Endothelial cell of umbilical vein (primary cell): ENCODE measurements around the gene SSH2. TPM values are rescaled to one million over a fixed set of nuclear protein-coding genes. Genes with fewer than 3 reads are reported as not detected.
A peak's percentile ranks its signal among the peaks of the same experiment; 100 is the strongest.

ENCODE experiments used
- BruUV-seq: library from RNA; stranded (reverse); fragments of 400-500 nt; replicated peaks from 2 replicates; lab custom pipeline; 2021; lab: Mats Ljungman, UMichigan
- CTCF ChIA-PET: fragments of 300-600, 350-600 bp; sonication (Branson Sonifier 250); formaldehyde crosslinking; loops from one replicate; lab custom pipeline; 2021; ENCODE audit warnings: antibody characterized with exemption, inconsistent platforms; lab: Charles Lee
- POLR2A ChIA-PET: fragments of 300-600, 350-600 bp; sonication (Branson Sonifier 250); formaldehyde crosslinking; loops from one replicate; lab custom pipeline; 2021; ENCODE audit warnings: antibody characterized with exemption, inconsistent platforms; lab: Charles Lee
- DNase-seq: peaks from one replicate; pipeline ENCODE4 v3.0.0-alpha.2; 2011; ENCODE audit warnings: low read depth, low spot score
- FAIRE-seq: peaks from 2 replicates; lab custom pipeline; 2011; peaks lifted over from hg19 to GRCh38; lab: Jason Lieb, UNC
- H2AFZ ChIP-seq: 2 replicates; pipeline ENCODE4 v1.6.0; 2012; ENCODE audit warnings: low read depth, low read length, control low read depth, inconsistent platforms
- H3K27ac ChIP-seq: 2 replicates; pipeline ENCODE4 v1.5.1; 2011; ENCODE audit warnings: low read depth, mild to moderate bottlenecking, control low read depth, low read length, moderate library complexity; ENCODE audit not compliant: insufficient read depth
- H3K27me3 ChIP-seq, 2 experiments: 2 replicates each; pipeline versions ENCODE4 v1.6.0 to v1.6.1; 2011; ENCODE audit warnings: low read length in 2 of 2, mixed read lengths in 1 of 2; ENCODE audit not compliant: control insufficient read depth in 2 of 2, insufficient read depth in 2 of 2
- H3K36me3 ChIP-seq, 2 experiments: 2 replicates in 1 of 2; 3 replicates in 1 of 2; pipeline ENCODE4 v1.5.1; 2011; ENCODE audit warnings: low read length in 2 of 2, mild to moderate bottlenecking in 1 of 2, moderate library complexity in 1 of 2; ENCODE audit not compliant: control insufficient read depth in 2 of 2, insufficient read depth in 2 of 2; ENCODE audit errors: extremely low read depth in 1 of 2
- H3K4me1 ChIP-seq: 3 replicates; pipeline ENCODE4 v1.5.1; 2011; ENCODE audit warnings: mild to moderate bottlenecking, low read length; ENCODE audit not compliant: control insufficient read depth, insufficient read depth; ENCODE audit errors: extremely low read depth
- H3K4me2 ChIP-seq: 2 replicates; pipeline ENCODE4 v1.6.1; 2011; ENCODE audit warnings: low read length, control low read depth, mixed read lengths; ENCODE audit not compliant: insufficient read depth
- H3K4me3 ChIP-seq, 3 experiments: fragments of 200-600 bp in 1 of 3; sonication (generic), shearing (Covaris generic) in 1 of 3; replicated peaks in 1 of 3; 2 replicates each; pipeline ENCODE4 v1.5.1; 2011 to 2016; ENCODE audit warnings: control low read depth in 3 of 3, low read length in 3 of 3, mild to moderate bottlenecking in 2 of 3, inconsistent platforms in 1 of 3, low read depth in 1 of 3, moderate library complexity in 1 of 3; ENCODE audit not compliant: insufficient read depth in 1 of 3
- H3K79me2 ChIP-seq: 2 replicates; pipeline ENCODE4 v1.6.0; 2012; ENCODE audit warnings: low read length, inconsistent platforms; ENCODE audit not compliant: control insufficient read depth, insufficient read depth
- H3K9ac ChIP-seq: replicated peaks from 2 replicates; pipeline ENCODE3; 2011; ENCODE audit warnings: low read length, control low read depth; ENCODE audit not compliant: insufficient read depth; ENCODE audit errors: extremely low read depth
- H3K9me1 ChIP-seq: replicated peaks from 3 replicates; pipeline ENCODE4 v1.6.0; 2011; ENCODE audit warnings: mild to moderate bottlenecking, low read length; ENCODE audit not compliant: control insufficient read depth, insufficient read depth; ENCODE audit errors: extremely low read depth
- H3K9me3 ChIP-seq: replicated peaks from 2 replicates; pipeline ENCODE4 v1.5.1; 2012; ENCODE audit warnings: low read length, inconsistent platforms; ENCODE audit not compliant: control insufficient read depth, insufficient read depth
- H4K20me1 ChIP-seq: replicated peaks from 2 replicates; pipeline ENCODE3; 2011; ENCODE audit warnings: mild to moderate bottlenecking, low read length; ENCODE audit not compliant: control insufficient read depth, insufficient read depth; ENCODE audit errors: extremely low read depth
- EZH2 ChIP-seq: IDR thresholded peaks from 2 replicates; pipeline ENCODE4 v1.6.1; 2012; ENCODE audit warnings: borderline replicate concordance, low read depth, mild to moderate bottlenecking, moderate library complexity, low read length, inconsistent platforms; ENCODE audit not compliant: severe bottlenecking
- FOS ChIP-seq: IDR thresholded peaks from 2 replicates; pipeline ENCODE4 v1.6.1; 2011; ENCODE audit warnings: mild to moderate bottlenecking, low read length, moderate library complexity, borderline replicate concordance; ENCODE audit not compliant: insufficient read depth
- GATA2 ChIP-seq: IDR thresholded peaks from 2 replicates; pipeline ENCODE4 v1.7.0; 2011; ENCODE audit warnings: low read depth, mild to moderate bottlenecking, moderate library complexity, mixed read lengths, low read length; ENCODE audit not compliant: insufficient read length, insufficient read depth
- JUN ChIP-seq: IDR thresholded peaks from 2 replicates; pipeline ENCODE4 v1.6.1; 2011; ENCODE audit warnings: borderline replicate concordance, low read depth; ENCODE audit not compliant: insufficient read length, insufficient read depth
- MYC ChIP-seq: IDR thresholded peaks from one replicate; pipeline ENCODE4 v1.6.1; 2011; ENCODE audit warnings: mild to moderate bottlenecking, low read depth, low read length
- POLR2A ChIP-seq: IDR thresholded peaks from 2 replicates; pipeline ENCODE4 v1.6.1; 2012; ENCODE audit warnings: low read depth, mild to moderate bottlenecking, control low read depth, low read length
- POLR2AphosphoS5 ChIP-seq: IDR thresholded peaks from 2 replicates; pipeline ENCODE4 v1.6.1; 2012; ENCODE audit warnings: low read depth, mild to moderate bottlenecking, control low read depth, low read length, moderate library complexity; ENCODE audit not compliant: insufficient read depth
- dilution Hi-C: fragments of 300-500 bp; cut with MboI; formaldehyde crosslinking; loops from one replicate; pipeline ENCODE4 v1.15.0; 2019; ENCODE audit warnings: low sequenced_read_pairs; ENCODE audit not compliant: extremely low pct_ligation_motif_present
- intact Hi-C: fragments of 100-400 bp; cut with micrococcal nuclease; formaldehyde crosslinking; loops from one replicate; pipeline ENCODE4 v1.10.0; 2022
- polyA plus RNA-seq, 4 experiments: library from polyadenylated mRNA; depleted of rRNA in 3 of 4; stranded (reverse) in 3 of 4; unstranded in 1 of 4; fragments of >200 nt; gene quantifications; 2 replicates each; pipeline versions ENCODE4 v1.2.1 to v1.2.3, GENCODE V29; 2011 to 2012; ENCODE audit warnings: missing spikeins in 1 of 4
- total RNA-seq: library from RNA; stranded (reverse); gene quantifications from 2 replicates; pipeline ENCODE4 v1.2.3, GENCODE V29; 2021
- TF ChIP-seq, protein P1 (sequence below): IDR thresholded peaks from 2 replicates; pipeline ENCODE4 v1.6.1; 2011; ENCODE audit not compliant: insufficient read depth, insufficient read length
- TF ChIP-seq, protein P2 (sequence below), 2 donors: IDR thresholded peaks; 1 replicate in 1 of 2; 2 replicates in 1 of 2; pipeline ENCODE4 v1.5.1; 2011; ENCODE audit warnings: low read length in 2 of 2, mild to moderate bottlenecking in 2 of 2, moderate library complexity in 2 of 2, control low read depth in 1 of 2, inconsistent platforms in 1 of 2, low read depth in 1 of 2; ENCODE audit not compliant: insufficient read depth in 1 of 2; ENCODE audit errors: extremely low read depth in 1 of 2

The SSH2 gene
- total and polyA plus RNA-seq, 2 donors (not counting 3 experiments of a cell fraction or from before 2014, with no cell fraction given) = 24.6 to 60.9 TPM

DNA sequence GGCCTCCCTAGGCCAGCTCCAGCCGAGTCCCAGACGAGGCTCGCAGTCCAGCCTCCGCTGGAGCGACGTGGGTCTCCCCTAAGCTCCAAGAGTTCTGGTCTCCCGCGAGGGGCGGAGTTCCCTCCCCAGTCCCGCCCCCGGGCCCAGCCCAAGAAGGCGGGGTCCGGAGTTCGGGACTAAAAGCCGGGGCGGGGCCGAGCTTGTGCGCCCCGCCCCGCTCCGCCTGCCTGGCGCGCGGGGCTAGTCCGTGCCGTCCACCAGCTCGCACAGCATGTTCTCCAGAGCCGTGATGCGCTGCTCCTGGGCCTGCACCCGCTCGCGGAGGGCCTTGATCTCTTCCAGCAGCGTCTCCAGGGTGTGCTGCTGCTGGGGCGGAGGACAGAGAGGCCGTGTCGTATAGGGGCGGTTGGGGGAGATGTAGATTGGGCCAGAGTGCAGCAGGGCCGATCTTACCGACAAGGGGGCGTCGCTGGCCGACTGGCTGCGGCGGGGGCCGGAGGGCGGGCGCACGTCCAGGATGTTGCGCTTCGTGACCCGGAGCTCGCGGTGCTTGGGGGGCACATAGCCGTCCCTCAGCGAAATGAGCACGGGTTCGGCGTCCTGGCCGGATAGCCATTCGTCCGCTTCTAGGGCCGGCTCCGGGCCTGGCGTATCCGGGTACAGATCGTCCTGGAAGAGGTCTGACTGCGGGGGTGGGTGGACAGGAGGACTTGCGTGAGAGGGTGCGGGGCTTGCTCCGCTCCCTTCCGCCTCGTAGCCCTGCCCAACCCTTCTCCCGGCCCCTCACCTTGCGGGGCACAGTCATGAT is 314.3 kb downstream of the SSH2 start:
- ChIA-PET POLR2A (interaction anchor here (1.6 kb wide), 1 partner anchor 322 kb away, joined by 5 read pairs; the partner anchor contains the start of gene NUFIP2), CTCF (interaction anchor here (0.6 to 6.9 kb wide), 16 partner anchors 21 to 492 kb away, joined by 3 to 120 read pairs (median 5); partner anchors contain the start of genes ABHD15, ANKRD13B, SSH2 and TP53I13)
- H3K4me2 ChIP-seq = peak overlapping the region; percentile 67
- H3K9me1 ChIP-seq = no peaks in the 10 kb centered on the region
- H3K4me3 ChIP-seq = peak overlapping the region in 2 of 3 experiments; percentile 18 to 28
- TF ChIP-seq EZH2 = no peak
- no peak for TF ChIP-seq FOS
- TF ChIP-seq, protein P1, sequence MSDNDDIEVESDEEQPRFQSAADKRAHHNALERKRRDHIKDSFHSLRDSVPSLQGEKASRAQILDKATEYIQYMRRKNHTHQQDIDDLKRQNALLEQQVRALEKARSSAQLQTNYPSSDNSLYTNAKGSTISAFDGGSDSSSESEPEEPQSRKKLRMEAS = peak; percentile 9
- no peak for TF ChIP-seq GATA2
- TF ChIP-seq POLR2A = peak; percentile 75
- no peak for TF ChIP-seq MYC
- TF ChIP-seq POLR2AphosphoS5 = peak; percentile 79
- TF ChIP-seq, protein P2, sequence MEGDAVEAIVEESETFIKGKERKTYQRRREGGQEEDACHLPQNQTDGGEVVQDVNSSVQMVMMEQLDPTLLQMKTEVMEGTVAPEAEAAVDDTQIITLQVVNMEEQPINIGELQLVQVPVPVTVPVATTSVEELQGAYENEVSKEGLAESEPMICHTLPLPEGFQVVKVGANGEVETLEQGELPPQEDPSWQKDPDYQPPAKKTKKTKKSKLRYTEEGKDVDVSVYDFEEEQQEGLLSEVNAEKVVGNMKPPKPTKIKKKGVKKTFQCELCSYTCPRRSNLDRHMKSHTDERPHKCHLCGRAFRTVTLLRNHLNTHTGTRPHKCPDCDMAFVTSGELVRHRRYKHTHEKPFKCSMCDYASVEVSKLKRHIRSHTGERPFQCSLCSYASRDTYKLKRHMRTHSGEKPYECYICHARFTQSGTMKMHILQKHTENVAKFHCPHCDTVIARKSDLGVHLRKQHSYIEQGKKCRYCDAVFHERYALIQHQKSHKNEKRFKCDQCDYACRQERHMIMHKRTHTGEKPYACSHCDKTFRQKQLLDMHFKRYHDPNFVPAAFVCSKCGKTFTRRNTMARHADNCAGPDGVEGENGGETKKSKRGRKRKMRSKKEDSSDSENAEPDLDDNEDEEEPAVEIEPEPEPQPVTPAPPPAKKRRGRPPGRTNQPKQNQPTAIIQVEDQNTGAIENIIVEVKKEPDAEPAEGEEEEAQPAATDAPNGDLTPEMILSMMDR (IDR thresholded peaks at IDR 0.05; ENCODE audit: extremely low read depth in 1 of 2, insufficient read depth in 1 of 2, low read depth in 1 of 2, low read length in 2 of 2) = peak in 1 of 2 donors; percentile 2
- TF ChIP-seq JUN = no peak
- no peak overlapping the region for H3K27ac ChIP-seq
- no peaks in the 10 kb centered on the region for H4K20me1 ChIP-seq
- peaks cover 31% of the 10 kb centered on the region for H3K4me1 ChIP-seq
- peak overlapping the region; percentile 89 for H2AFZ ChIP-seq
- intact Hi-C loops = loop anchor here (1.0 to 5.0 kb wide), 3 partner anchors 48 to 478 kb away; partner anchors contain the start of genes ABHD15 and TP53I13
- no peaks in the 10 kb centered on the region for H3K27me3 ChIP-seq
- no TSS peak for BruUV-seq
- peak; percentile 87 for DNase-seq
- dilution Hi-C loops = no loop called here
- H3K36me3 ChIP-seq = peaks cover 0 to 1% of the 10 kb centered on the region in 2 experiments
- no peaks in the 10 kb centered on the region for H3K79me2 ChIP-seq
- H3K9ac ChIP-seq = no peak overlapping the region
- no peaks in the 10 kb centered on the region for H3K9me3 ChIP-seq
- peak; percentile 87 for FAIRE-seq
